SK-N-SH treated with all-trans-retinoic acid at 6 μM for 48 hours (cell line): ENCODE data around the gene MRPL36.

Experiments
- CREB5 ChIP-seq: fragments of 250-450 bp; sonication (Bioruptor Pico); IDR thresholded peaks from 2 replicates; pipeline ENCODE4 v1.5.1; 2020; ENCODE audit warnings: low read depth, mild to moderate bottlenecking, moderate library complexity
- CSDC2 ChIP-seq: fragments of 250-450 bp; sonication (Bioruptor Pico); IDR thresholded peaks from 2 replicates; pipeline ENCODE4 v1.5.0; 2020; ENCODE audit warnings: mild to moderate bottlenecking, moderate library complexity
- OSR1 ChIP-seq: fragments of 250-450 bp; sonication (Bioruptor Pico); IDR thresholded peaks from 2 replicates; pipeline ENCODE4 v1.8.0; 2022; ENCODE audit warnings: moderate library complexity, mild to moderate bottlenecking, inconsistent platforms
- PPARA ChIP-seq: fragments of 250-450 bp; sonication (Bioruptor Pico); IDR thresholded peaks from 2 replicates; pipeline ENCODE4 v1.5.0; 2020; ENCODE audit warnings: mild to moderate bottlenecking, borderline replicate concordance
- RARB ChIP-seq: fragments of 250-450 bp; sonication (Bioruptor Pico); IDR thresholded peaks from 2 replicates; pipeline ENCODE4 v1.8.0; 2021; ENCODE audit warnings: mild to moderate bottlenecking, moderate library complexity
- SNAI2 ChIP-seq: fragments of 250-450 bp; sonication (Bioruptor Pico); IDR thresholded peaks from 2 replicates; pipeline ENCODE4 v1.5.0; 2020; ENCODE audit warnings: mild to moderate bottlenecking, moderate library complexity
- TOX ChIP-seq: fragments of 250-450 bp; sonication (Bioruptor Pico); IDR thresholded peaks from 2 replicates; pipeline ENCODE4 v1.8.0; 2021; ENCODE audit warnings: mild to moderate bottlenecking, moderate library complexity, borderline replicate concordance
- TSHZ2 ChIP-seq: fragments of 250-450 bp; sonication (Bioruptor Pico); IDR thresholded peaks from 2 replicates; pipeline ENCODE4 v1.5.0; 2020; ENCODE audit warnings: mild to moderate bottlenecking, moderate library complexity
- ZFP3 ChIP-seq: fragments of 250-450 bp; sonication (Bioruptor Pico); IDR thresholded peaks from 2 replicates; pipeline ENCODE4 v1.5.0; 2020; ENCODE audit warnings: mild to moderate bottlenecking, moderate library complexity
- ZNF565 ChIP-seq: fragments of 450-650 bp; formaldehyde crosslinking; conservative IDR thresholded peaks from 2 replicates; pipeline ENCODE4 v1.5.0; 2020; ENCODE audit warnings: low read depth, mild to moderate bottlenecking, moderate library complexity

GRCh38 chr5:1777281-1778137 lies 22.1 kb downstream of the MRPL36 start:
- TF ChIP-seq TSHZ2 (CRISPR knock-in tag) = no peak
- no peak for TF ChIP-seq OSR1 (CRISPR knock-in tag)
- TF ChIP-seq CSDC2 (CRISPR knock-in tag) = no peak
- no peak for TF ChIP-seq SNAI2 (CRISPR knock-in tag)
- no peak for TF ChIP-seq CREB5 (CRISPR knock-in tag)
- TF ChIP-seq PPARA (CRISPR knock-in tag) = no peak
- TF ChIP-seq TOX (CRISPR knock-in tag) = no peak
- no peak for TF ChIP-seq ZFP3
- no peak for TF ChIP-seq RARB (CRISPR knock-in tag)
- no peak for TF ChIP-seq ZNF565 (CRISPR knock-in tag)
